DOHH2 (cell line): ENCODE measurements around the gene PPFIA1.

Experiments
- H3F3A ChIP-seq: fragments of 200-600 bp; sonication (generic), shearing (Covaris generic); 2 replicates; pipeline ENCODE4 v1.6.0; 2016; ENCODE audit warnings: antibody characterized with exemption, mild to moderate bottlenecking; ENCODE audit not compliant: control insufficient read depth, insufficient read depth
- H3K27ac ChIP-seq: fragments of 200-600 bp; sonication (generic); 2 replicates; pipeline ENCODE4 v1.5.1; 2014; ENCODE audit warnings: low read depth, mild to moderate bottlenecking, low read length, moderate library complexity
- H3K27me3 ChIP-seq: fragments of 200-600 bp; sonication (generic); 2 replicates; pipeline ENCODE4 v1.6.1; 2014; ENCODE audit warnings: mild to moderate bottlenecking, low read length, mixed read lengths; ENCODE audit not compliant: control insufficient read depth
- H3K36me3 ChIP-seq: fragments of 200-600 bp; sonication (generic); 2 replicates; pipeline ENCODE4 v1.6.1; 2014; ENCODE audit warnings: mild to moderate bottlenecking, low read length, moderate library complexity, mixed read lengths; ENCODE audit not compliant: control insufficient read depth
- H3K4me1 ChIP-seq: fragments of 200-600 bp; sonication (generic); 2 replicates; pipeline ENCODE4 v1.6.1; 2014; ENCODE audit warnings: mild to moderate bottlenecking, low read length, mixed read lengths; ENCODE audit not compliant: control insufficient read depth
- H3K4me2 ChIP-seq: fragments of 200-600 bp; sonication (generic); 2 replicates; pipeline ENCODE4 v1.6.0; 2014; ENCODE audit warnings: mild to moderate bottlenecking, low read length, moderate library complexity
- H3K4me3 ChIP-seq: fragments of 200-600 bp; sonication (generic); 2 replicates; pipeline ENCODE4 v1.5.1; 2014; ENCODE audit warnings: mild to moderate bottlenecking, low read length, mixed read lengths
- H3K79me2 ChIP-seq: fragments of 200-600 bp; sonication (generic); 2 replicates; pipeline ENCODE4 v1.6.1; 2014; ENCODE audit warnings: mild to moderate bottlenecking, low read length, mixed read lengths; ENCODE audit not compliant: control insufficient read depth
- H3K9me2 ChIP-seq: fragments of 200-600 bp; sonication (generic); replicated peaks from 2 replicates; pipeline ENCODE4 v1.6.1; 2014; ENCODE audit warnings: mild to moderate bottlenecking, low read length, mixed read lengths; ENCODE audit not compliant: control insufficient read depth
- H3K9me3 ChIP-seq: fragments of 200-600 bp; sonication (generic); 2 replicates; pipeline ENCODE4 v1.6.1; 2014; ENCODE audit warnings: antibody characterized with exemption, low read length, mixed read lengths; ENCODE audit not compliant: control insufficient read depth, insufficient read depth
- H4K20me1 ChIP-seq: fragments of 200-600 bp; sonication (generic); 2 replicates; pipeline ENCODE4 v1.6.0; 2014; ENCODE audit warnings: low read depth, mild to moderate bottlenecking, antibody characterized with exemption, low read length, moderate library complexity; ENCODE audit not compliant: control insufficient read depth, insufficient read depth
- CTCF ChIP-seq: fragments of 200-600 bp; sonication (generic); IDR thresholded peaks from one replicate; pipeline ENCODE4 v1.5.1; 2014; ENCODE audit warnings: antibody characterized with exemption, mild to moderate bottlenecking, low read depth, low read length; ENCODE audit not compliant: poor library complexity, severe bottlenecking
- EZH2phosphoT487 ChIP-seq: fragments of 200-600 bp; sonication (generic); IDR thresholded peaks from 2 replicates; pipeline ENCODE4 v1.6.1; 2017; ENCODE audit warnings: borderline replicate concordance, mild to moderate bottlenecking, antibody characterized with exemption, low read length, moderate library complexity, mixed read lengths

The PPFIA1 gene

GRCh38 chr11:70429724-70430521, 159.4 kb downstream of the PPFIA1 start:
- TF ChIP-seq EZH2phosphoT487 (no peak), CTCF (no peak)
- Histone ChIP-seq H3F3A (no peaks in the 10 kb centered on the region), H3K27me3 (peaks cover 5% of the 10 kb centered on the region; the same call in 1 of the 2 replicates), H3K4me2 (no peak overlapping the region), H3K36me3 (no peaks in the 10 kb centered on the region), H3K4me1 (no peaks in the 10 kb centered on the region), H3K9me3 (no peaks in the 10 kb centered on the region), H3K79me2 (no peaks in the 10 kb centered on the region), H3K4me3 (no peak overlapping the region), H3K9me2 (no peaks in the 10 kb centered on the region), H4K20me1 (no peaks in the 10 kb centered on the region), H3K27ac (no peak overlapping the region)

GRCh38 chr11:70430671-70431574, 160.4 kb downstream of the PPFIA1 start:
- Histone ChIP-seq H3K27me3 (peaks cover 10% of the 10 kb centered on the region; the same call in 1 of the 2 replicates), H3K4me1 (no peaks in the 10 kb centered on the region), H3F3A (no peaks in the 10 kb centered on the region), H3K9me3 (no peaks in the 10 kb centered on the region), H3K36me3 (no peaks in the 10 kb centered on the region), H3K4me3 (no peak overlapping the region), H3K79me2 (no peaks in the 10 kb centered on the region), H3K27ac (no peak overlapping the region), H4K20me1 (no peaks in the 10 kb centered on the region), H3K4me2 (no peak overlapping the region), H3K9me2 (no peaks in the 10 kb centered on the region)
- TF ChIP-seq CTCF (no peak), EZH2phosphoT487 (no peak)

- TF ChIP-seq CTCF (no peak), EZH2phosphoT487 (no peak)
- H3F3A ChIP-seq: no peaks in the 10 kb centered on the region
- no peak overlapping the region for H3K4me3 ChIP-seq
- H3K4me2 ChIP-seq: no peak overlapping the region
- H3K9me2 ChIP-seq: no peaks in the 10 kb centered on the region
- no peaks in the 10 kb centered on the region for H4K20me1 ChIP-seq
- H3K4me1 ChIP-seq: peaks cover 5% of the 10 kb centered on the region
- H3K27ac ChIP-seq: no peak overlapping the region
- H3K36me3 ChIP-seq: no peaks in the 10 kb centered on the region
- no peaks in the 10 kb centered on the region for H3K9me3 ChIP-seq
- no peaks in the 10 kb centered on the region for H3K79me2 ChIP-seq
- peaks cover 16% of the 10 kb centered on the region for H3K27me3 ChIP-seq
Measured at GRCh38 chr11:70431611-70432010, 161.1 kb downstream of the PPFIA1 start.
